ENCODE results near the gene FAT1.

- TF ChIP-seq ZNF174 (tag by site-specific recombination; IDR thresholded peaks at IDR 0.05) (no peak), KLF16 (tag by site-specific recombination; IDR thresholded peaks at IDR 0.05) (no peak), ZEB2 (tag by site-specific recombination; IDR thresholded peaks at IDR 0.05) (no peak), ZSCAN23 (tag by site-specific recombination; IDR thresholded peaks at IDR 0.05) (no peak)
- TF ChIP-seq, protein P1, sequence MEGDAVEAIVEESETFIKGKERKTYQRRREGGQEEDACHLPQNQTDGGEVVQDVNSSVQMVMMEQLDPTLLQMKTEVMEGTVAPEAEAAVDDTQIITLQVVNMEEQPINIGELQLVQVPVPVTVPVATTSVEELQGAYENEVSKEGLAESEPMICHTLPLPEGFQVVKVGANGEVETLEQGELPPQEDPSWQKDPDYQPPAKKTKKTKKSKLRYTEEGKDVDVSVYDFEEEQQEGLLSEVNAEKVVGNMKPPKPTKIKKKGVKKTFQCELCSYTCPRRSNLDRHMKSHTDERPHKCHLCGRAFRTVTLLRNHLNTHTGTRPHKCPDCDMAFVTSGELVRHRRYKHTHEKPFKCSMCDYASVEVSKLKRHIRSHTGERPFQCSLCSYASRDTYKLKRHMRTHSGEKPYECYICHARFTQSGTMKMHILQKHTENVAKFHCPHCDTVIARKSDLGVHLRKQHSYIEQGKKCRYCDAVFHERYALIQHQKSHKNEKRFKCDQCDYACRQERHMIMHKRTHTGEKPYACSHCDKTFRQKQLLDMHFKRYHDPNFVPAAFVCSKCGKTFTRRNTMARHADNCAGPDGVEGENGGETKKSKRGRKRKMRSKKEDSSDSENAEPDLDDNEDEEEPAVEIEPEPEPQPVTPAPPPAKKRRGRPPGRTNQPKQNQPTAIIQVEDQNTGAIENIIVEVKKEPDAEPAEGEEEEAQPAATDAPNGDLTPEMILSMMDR (tag by site-specific recombination; IDR thresholded peaks at IDR 0.05): no peak
These were observed 65.9 kb downstream of the FAT1 start for GRCh38 chr4:186657764-186658163.
